Astrocyte (in vitro differentiated cells and primary cell): ENCODE results near the gene KIF3C. TPM values are rescaled to one million over a fixed set of nuclear protein-coding genes. Genes with fewer than 3 reads are reported as not detected.
"Not testable (repeated sequence)": the region's sequence is repeated elsewhere in the genome, so short reads cannot be mapped to it uniquely, and the experiment has no call there.

Experiments used
- DNase-seq: peaks from one replicate; pipeline ENCODE4 v3.0.0-alpha.2; 2010; ENCODE audit warnings: low read depth
- FAIRE-seq: peaks from 2 replicates; lab custom pipeline; 2011; peaks lifted over from hg19 to GRCh38; lab: Jason Lieb, UNC
- H2AFZ ChIP-seq: 2 replicates; pipeline ENCODE4 v1.6.0; 2012; ENCODE audit warnings: low read depth, low read length, inconsistent platforms
- H3K27ac ChIP-seq: 2 replicates; pipeline ENCODE4 v1.5.1; 2011; ENCODE audit warnings: low read depth, low read length, inconsistent platforms
- H3K27me3 ChIP-seq: 2 replicates; pipeline ENCODE4 v1.6.0; 2011; ENCODE audit warnings: low read length, inconsistent platforms; ENCODE audit not compliant: insufficient read depth
- H3K36me3 ChIP-seq: 2 replicates; pipeline ENCODE4 v1.5.1; 2011; ENCODE audit warnings: low read length, inconsistent platforms; ENCODE audit not compliant: insufficient read depth
- H3K4me1 ChIP-seq: 2 replicates; pipeline ENCODE4 v1.5.1; 2011; ENCODE audit warnings: low read length, inconsistent platforms; ENCODE audit not compliant: insufficient read depth
- H3K4me2 ChIP-seq: 2 replicates; pipeline ENCODE4 v1.6.0; 2012; ENCODE audit warnings: low read length, inconsistent platforms
- H3K4me3 ChIP-seq: 2 replicates; pipeline ENCODE4 v1.5.1; 2011; ENCODE audit warnings: low read depth, mild to moderate bottlenecking, low read length, inconsistent platforms; ENCODE audit not compliant: insufficient read depth
- H3K79me2 ChIP-seq: 2 replicates; pipeline ENCODE4 v1.6.0; 2012; ENCODE audit warnings: mild to moderate bottlenecking, low read length, inconsistent platforms; ENCODE audit not compliant: insufficient read depth
- H3K9ac ChIP-seq: 2 replicates; pipeline ENCODE4 v1.6.0; 2012; ENCODE audit warnings: mild to moderate bottlenecking, low read length, inconsistent platforms
- H3K9me3 ChIP-seq: 2 replicates; pipeline ENCODE4 v1.5.1; 2012; ENCODE audit warnings: low read depth, mild to moderate bottlenecking, low read length, inconsistent platforms; ENCODE audit not compliant: insufficient read depth
- H4K20me1 ChIP-seq: 2 replicates; pipeline ENCODE4 v1.6.0; 2012; ENCODE audit warnings: low read length, inconsistent platforms; ENCODE audit not compliant: insufficient read depth
- H3K27ac Mint-ChIP-seq: one replicate; pipeline ENCODE4 v1.8.0; 2021; ENCODE audit warnings: mild to moderate bottlenecking, mixed read lengths; ENCODE audit not compliant: unreplicated experiment
- H3K27me3 Mint-ChIP-seq: one replicate; pipeline ENCODE4 v1.8.0; 2021; ENCODE audit warnings: low read depth, mixed read lengths; ENCODE audit not compliant: unreplicated experiment
- H3K36me3 Mint-ChIP-seq: one replicate; pipeline ENCODE4 v1.8.0; 2021; ENCODE audit warnings: low read depth, mixed read lengths; ENCODE audit not compliant: unreplicated experiment
- H3K4me1 Mint-ChIP-seq: one replicate; pipeline ENCODE4 v1.8.0; 2021; ENCODE audit warnings: low read depth, mixed read lengths; ENCODE audit not compliant: unreplicated experiment
- H3K4me3 Mint-ChIP-seq: one replicate; pipeline ENCODE4 v1.8.0; 2021; ENCODE audit warnings: mild to moderate bottlenecking, moderate library complexity, mixed read lengths; ENCODE audit not compliant: unreplicated experiment
- H3K9me3 Mint-ChIP-seq: one replicate; pipeline ENCODE4 v1.8.0; 2021; ENCODE audit warnings: mild to moderate bottlenecking, mixed read lengths; ENCODE audit not compliant: unreplicated experiment
- CTCF ChIP-seq: IDR thresholded peaks from 2 replicates; pipeline ENCODE4 v1.5.1; 2011; ENCODE audit warnings: low read depth, mild to moderate bottlenecking, inconsistent platforms, low read length, moderate library complexity; ENCODE audit not compliant: insufficient read depth
- EZH2 ChIP-seq: IDR thresholded peaks from 2 replicates; pipeline ENCODE4 v1.6.1; 2012; ENCODE audit warnings: mild to moderate bottlenecking, low read length, inconsistent platforms; ENCODE audit not compliant: insufficient read depth
- total RNA-seq: library from RNA; stranded (reverse); gene quantifications from 2 replicates; pipeline ENCODE4 v1.2.1, GENCODE V29; 2021

The KIF3C gene
- total RNA-seq, 1 donor from 2014 or later: 38.7 TPM

- no peak overlapping the region for H3K4me2 ChIP-seq
- H3K9ac ChIP-seq: no peak overlapping the region
- no peaks in the 10 kb centered on the region for H3K79me2 ChIP-seq
- no peak overlapping the region for H3K27ac ChIP-seq
- FAIRE-seq (no peak), DNase-seq (no peak)
- H4K20me1 ChIP-seq: no peaks in the 10 kb centered on the region
- no peaks in the 10 kb centered on the region for H3K4me1 ChIP-seq
- no peaks in the 10 kb centered on the region for H3K9me3 ChIP-seq
- Mint-ChIP-seq H3K27me3 (peaks cover 5% of the 10 kb centered on the region), H3K36me3 (no peaks in the 10 kb centered on the region), H3K4me3 (no peak overlapping the region), H3K4me1 (no peaks in the 10 kb centered on the region), H3K27ac (no peak overlapping the region), H3K9me3 (no peaks in the 10 kb centered on the region)
- no peak for TF ChIP-seq EZH2
- TF ChIP-seq CTCF: no peak
- no peaks in the 10 kb centered on the region for H3K27me3 ChIP-seq
- H2AFZ ChIP-seq: no peak overlapping the region
- H3K36me3 ChIP-seq: no peaks in the 10 kb centered on the region
- H3K4me3 ChIP-seq: no peak overlapping the region
Observed at GRCh38 chr2:25920786-25921415, 61.4 kb downstream of the KIF3C start.

GRCh38 chr2:25920336-25920735, 62.0 kb downstream of the KIF3C start:
- no peak overlapping the region for H3K4me3 Mint-ChIP-seq
- H3K4me3 ChIP-seq: no peak overlapping the region
- H3K4me1 Mint-ChIP-seq: no peaks in the 10 kb centered on the region
- no peak overlapping the region for H3K27ac Mint-ChIP-seq
- FAIRE-seq: no peak
- no peaks in the 10 kb centered on the region for H3K9me3 Mint-ChIP-seq
- H4K20me1 ChIP-seq: no peaks in the 10 kb centered on the region
- no peak overlapping the region for H2AFZ ChIP-seq
- H3K36me3 ChIP-seq: no peaks in the 10 kb centered on the region
- H3K79me2 ChIP-seq: no peaks in the 10 kb centered on the region
- DNase-seq: no peak
- no peak overlapping the region for H3K27ac ChIP-seq
- H3K4me1 ChIP-seq: no peaks in the 10 kb centered on the region
- no peak overlapping the region for H3K4me2 ChIP-seq
- no peaks in the 10 kb centered on the region for H3K9me3 ChIP-seq
- H3K27me3 Mint-ChIP-seq: peaks cover 5% of the 10 kb centered on the region
- H3K36me3 Mint-ChIP-seq: no peaks in the 10 kb centered on the region
- no peak for TF ChIP-seq EZH2
- no peak for TF ChIP-seq CTCF
- no peak overlapping the region for H3K9ac ChIP-seq
- no peaks in the 10 kb centered on the region for H3K27me3 ChIP-seq

- H3K4me3 ChIP-seq: no peak overlapping the region
- Mint-ChIP-seq H3K4me3 (no peak overlapping the region), H3K4me1 (peaks cover 6% of the 10 kb centered on the region), H3K36me3 (no peaks in the 10 kb centered on the region), H3K27ac (no peak overlapping the region), H3K9me3 (no peaks in the 10 kb centered on the region), H3K27me3 (peaks cover 3% of the 10 kb centered on the region)
- TF ChIP-seq EZH2 (no peak), CTCF (no peak)
- no peaks in the 10 kb centered on the region for H3K79me2 ChIP-seq
- H3K4me2 ChIP-seq: no peak overlapping the region
- no peaks in the 10 kb centered on the region for H3K36me3 ChIP-seq
- H3K4me1 ChIP-seq: peaks cover 6% of the 10 kb centered on the region
- no peaks in the 10 kb centered on the region for H3K9me3 ChIP-seq
- DNase-seq (no peak), FAIRE-seq (no peak)
- no peak overlapping the region for H3K9ac ChIP-seq
- H3K27me3 ChIP-seq: no peaks in the 10 kb centered on the region
- no peaks in the 10 kb centered on the region for H4K20me1 ChIP-seq
- no peak overlapping the region for H3K27ac ChIP-seq
- no peak overlapping the region for H2AFZ ChIP-seq
Observed at GRCh38 chr2:25917832-25918231, 64.5 kb downstream of the KIF3C start.

- not testable (repeated sequence) for H2AFZ ChIP-seq, FAIRE-seq, H3K9me3 ChIP-seq, H3K36me3 ChIP-seq, H3K27me3 ChIP-seq, H3K27ac ChIP-seq, H3K4me2 ChIP-seq, H3K27me3 Mint-ChIP-seq, H3K27ac Mint-ChIP-seq, H3K4me3 Mint-ChIP-seq, H3K4me3 ChIP-seq, DNase-seq, H4K20me1 ChIP-seq, H3K9me3 Mint-ChIP-seq, H3K4me1 Mint-ChIP-seq, H3K36me3 Mint-ChIP-seq, H3K79me2 ChIP-seq, H3K4me1 ChIP-seq, H3K9ac ChIP-seq
Observed at GRCh38 chr2:25917411-25917810, 64.9 kb downstream of the KIF3C start.
